ENCODE measurements around the gene THSD4.

DNA sequence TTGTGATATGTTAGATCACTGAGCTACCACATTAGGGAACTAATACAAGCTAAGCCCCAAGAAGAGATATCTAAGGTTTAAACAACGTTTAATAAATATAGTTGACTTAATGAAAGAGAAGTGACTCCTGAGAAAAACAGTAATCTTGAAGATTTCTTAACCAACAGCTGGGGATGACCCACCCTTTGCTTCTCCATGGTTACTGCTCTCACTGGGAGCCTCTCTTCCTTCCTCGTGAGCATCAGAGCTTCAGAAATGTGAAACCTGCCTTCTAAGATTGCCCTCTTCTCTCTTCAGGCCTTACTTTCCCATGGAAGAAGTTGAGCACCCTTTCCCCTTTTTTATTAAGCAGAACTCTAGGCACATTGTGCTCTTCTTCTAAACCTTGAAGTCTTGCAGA lies 562.9 kb downstream of the THSD4 start:
- TF ChIP-seq, protein P1, sequence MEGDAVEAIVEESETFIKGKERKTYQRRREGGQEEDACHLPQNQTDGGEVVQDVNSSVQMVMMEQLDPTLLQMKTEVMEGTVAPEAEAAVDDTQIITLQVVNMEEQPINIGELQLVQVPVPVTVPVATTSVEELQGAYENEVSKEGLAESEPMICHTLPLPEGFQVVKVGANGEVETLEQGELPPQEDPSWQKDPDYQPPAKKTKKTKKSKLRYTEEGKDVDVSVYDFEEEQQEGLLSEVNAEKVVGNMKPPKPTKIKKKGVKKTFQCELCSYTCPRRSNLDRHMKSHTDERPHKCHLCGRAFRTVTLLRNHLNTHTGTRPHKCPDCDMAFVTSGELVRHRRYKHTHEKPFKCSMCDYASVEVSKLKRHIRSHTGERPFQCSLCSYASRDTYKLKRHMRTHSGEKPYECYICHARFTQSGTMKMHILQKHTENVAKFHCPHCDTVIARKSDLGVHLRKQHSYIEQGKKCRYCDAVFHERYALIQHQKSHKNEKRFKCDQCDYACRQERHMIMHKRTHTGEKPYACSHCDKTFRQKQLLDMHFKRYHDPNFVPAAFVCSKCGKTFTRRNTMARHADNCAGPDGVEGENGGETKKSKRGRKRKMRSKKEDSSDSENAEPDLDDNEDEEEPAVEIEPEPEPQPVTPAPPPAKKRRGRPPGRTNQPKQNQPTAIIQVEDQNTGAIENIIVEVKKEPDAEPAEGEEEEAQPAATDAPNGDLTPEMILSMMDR (conservative IDR thresholded peaks at IDR 0.05; ENCODE audit: low read depth, low read length), result no peak
- no peak for TF ChIP-seq EZH2phosphoT487 (IDR thresholded peaks at IDR 0.05; ENCODE audit: borderline replicate concordance, low read length)
